Measurements from ENCODE around the gene COA7.

COA7 gene

DNA sequence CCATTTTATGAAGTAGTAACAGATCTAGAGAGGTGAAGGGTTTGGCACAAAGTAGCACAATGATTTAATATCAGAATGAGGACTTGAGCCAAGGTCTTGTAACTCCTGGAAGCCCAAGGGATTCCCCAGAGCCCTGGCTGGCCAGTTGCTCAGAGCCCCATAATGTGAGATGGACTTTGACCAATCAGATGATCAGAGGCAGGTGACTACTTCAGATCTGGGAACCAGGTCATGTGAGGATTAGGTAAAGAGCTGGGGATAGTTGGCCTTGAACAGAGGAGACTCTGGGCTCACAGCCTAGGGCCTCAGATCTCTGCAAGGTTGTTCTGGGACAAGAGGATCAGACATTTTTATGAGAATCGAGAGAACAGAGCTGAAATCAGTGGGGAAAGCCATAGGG lies 46.2 kb downstream of the COA7 start:
- TF ChIP-seq EZH2 (IDR thresholded peaks at IDR 0.05; ENCODE audit: borderline replicate concordance, low read length) = no peak
- no peak for TF ChIP-seq CTCF (IDR thresholded peaks at IDR 0.05; ENCODE audit: low read length)
- Histone ChIP-seq H3F3A (ENCODE audit: insufficient read depth, low read length) (no peaks in the 10 kb centered on the region), H3K4me3 (ENCODE audit: low read depth, low read length, poor library complexity, severe bottlenecking) (no peak overlapping the region), H3K4me2 (ENCODE audit: low read length) (no peak overlapping the region), H3K4me1 (ENCODE audit: insufficient read depth, low read length, severe bottlenecking) (peaks cover 3% of the 10 kb centered on the region), H3K79me2 (ENCODE audit: insufficient read depth, low read length) (no peaks in the 10 kb centered on the region), H3K9ac (ENCODE audit: low read length) (no peak overlapping the region), H3K9me3 (ENCODE audit: low read length) (no peaks in the 10 kb centered on the region), H3K9me2 (ENCODE audit: low read depth, low read length) (no peaks in the 10 kb centered on the region), H4K20me1 (ENCODE audit: insufficient read depth, low read length) (no peaks in the 10 kb centered on the region), H3K36me3 (ENCODE audit: insufficient read depth, low read length) (peaks cover 10% of the 10 kb centered on the region; the same call in 1 of the 2 replicates), H3K27ac (ENCODE audit: low read depth, low read length, poor library complexity, severe bottlenecking) (no peak overlapping the region), H2AFZ (ENCODE audit: low read length) (no peak overlapping the region), H3K27me3 (ENCODE audit: insufficient read depth, low read length) (no peaks in the 10 kb centered on the region)

DNA sequence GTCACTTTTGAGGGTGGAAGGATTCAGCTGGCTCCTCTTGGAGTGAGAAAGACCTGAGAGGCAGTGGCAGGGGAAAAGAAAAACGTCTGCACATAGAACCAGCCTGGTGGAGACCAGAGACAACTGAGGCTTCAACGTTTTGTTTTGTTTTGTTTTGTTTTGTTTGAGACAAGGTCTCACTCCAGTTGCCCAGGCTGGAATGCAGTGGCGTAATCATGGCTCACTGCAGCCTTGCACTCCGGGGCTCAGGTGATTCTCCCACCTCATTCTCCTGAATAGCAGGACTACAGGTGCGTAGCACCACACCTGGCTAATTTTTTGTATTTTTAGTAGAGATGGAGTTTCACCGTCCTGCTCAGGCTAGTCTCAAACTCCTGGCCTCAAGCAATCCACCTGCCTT lies 52.9 kb downstream of the COA7 start:
- no peaks in the 10 kb centered on the region for H3F3A ChIP-seq (ENCODE audit: insufficient read depth, low read length)
- no peaks in the 10 kb centered on the region for H3K27me3 ChIP-seq (ENCODE audit: insufficient read depth, low read length)
- H3K4me3 ChIP-seq (ENCODE audit: low read depth, low read length, poor library complexity, severe bottlenecking) = no peak overlapping the region
- H2AFZ ChIP-seq (ENCODE audit: low read length) = no peak overlapping the region
- H3K79me2 ChIP-seq (ENCODE audit: insufficient read depth, low read length) = no peaks in the 10 kb centered on the region
- no peaks in the 10 kb centered on the region for H4K20me1 ChIP-seq (ENCODE audit: insufficient read depth, low read length)
- H3K9me2 ChIP-seq (ENCODE audit: low read depth, low read length) = no peaks in the 10 kb centered on the region
- H3K27ac ChIP-seq (ENCODE audit: low read depth, low read length, poor library complexity, severe bottlenecking) = no peak overlapping the region
- H3K9me3 ChIP-seq (ENCODE audit: low read length) = no peaks in the 10 kb centered on the region
- peaks cover 23% of the 10 kb centered on the region for H3K4me1 ChIP-seq (ENCODE audit: insufficient read depth, low read length, severe bottlenecking)
- H3K36me3 ChIP-seq (ENCODE audit: insufficient read depth, low read length) = peaks cover 10% of the 10 kb centered on the region; the same call in 1 of the 2 replicates
- TF ChIP-seq CTCF (IDR thresholded peaks at IDR 0.05; ENCODE audit: low read length) (no peak), EZH2 (IDR thresholded peaks at IDR 0.05; ENCODE audit: borderline replicate concordance, low read length) (no peak)
- no peak overlapping the region for H3K9ac ChIP-seq (ENCODE audit: low read length)
- H3K4me2 ChIP-seq (ENCODE audit: low read length) = no peak overlapping the region

DNA sequence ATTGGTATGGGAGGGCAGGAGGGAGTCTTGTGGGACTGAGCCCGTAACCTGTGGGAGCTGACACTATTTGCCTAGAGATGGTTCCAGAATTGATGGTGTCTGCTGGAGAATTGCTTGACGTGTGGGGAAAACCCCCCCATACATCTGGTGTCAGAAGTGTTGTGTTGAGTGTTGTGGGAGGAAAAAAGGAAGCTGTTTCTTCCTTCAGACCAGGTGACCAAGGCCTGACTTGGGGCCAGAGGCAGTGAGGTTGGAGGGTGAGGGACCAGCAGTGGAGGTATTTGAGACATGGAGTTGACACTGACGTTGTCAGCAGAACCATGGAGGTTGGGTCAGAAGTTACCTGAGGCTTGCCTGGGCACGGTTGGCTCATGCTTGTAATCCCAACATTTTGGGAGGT lies 56.8 kb downstream of the COA7 start:
- Histone ChIP-seq H3K27me3 (ENCODE audit: insufficient read depth, low read length) (no peaks in the 10 kb centered on the region), H3K36me3 (ENCODE audit: insufficient read depth, low read length) (peaks cover 3% of the 10 kb centered on the region; the same call in 1 of the 2 replicates), H3K4me1 (ENCODE audit: insufficient read depth, low read length, severe bottlenecking) (peaks cover 43% of the 10 kb centered on the region), H3K79me2 (ENCODE audit: insufficient read depth, low read length) (no peaks in the 10 kb centered on the region; the same call in 1 of the 2 replicates), H3K4me2 (ENCODE audit: low read length) (peak overlapping the region; percentile 15; the same call in 1 of the 2 replicates), H3K9me2 (ENCODE audit: low read depth, low read length) (no peaks in the 10 kb centered on the region), H4K20me1 (ENCODE audit: insufficient read depth, low read length) (no peaks in the 10 kb centered on the region), H3K9ac (ENCODE audit: low read length) (no peak overlapping the region), H3F3A (ENCODE audit: insufficient read depth, low read length) (no peaks in the 10 kb centered on the region), H3K9me3 (ENCODE audit: low read length) (no peaks in the 10 kb centered on the region), H2AFZ (ENCODE audit: low read length) (no peak overlapping the region), H3K4me3 (ENCODE audit: low read depth, low read length, poor library complexity, severe bottlenecking) (no peak overlapping the region), H3K27ac (ENCODE audit: low read depth, low read length, poor library complexity, severe bottlenecking) (peak overlapping the region; percentile 60)
- TF ChIP-seq EZH2 (IDR thresholded peaks at IDR 0.05; ENCODE audit: borderline replicate concordance, low read length) (no peak), CTCF (IDR thresholded peaks at IDR 0.05; ENCODE audit: low read length) (no peak)
